CD1c-positive myeloid dendritic cell (primary cell): ENCODE data around the gene TTC28.
"Not testable (repeated sequence)": the region's sequence is repeated elsewhere in the genome, so short reads cannot be mapped to it uniquely, and the experiment has no call there.

Experiments
- DNase-seq: peaks from one replicate; pipeline ENCODE4 v3.0.0-alpha.2; 2016; ENCODE audit errors: extremely low spot score

TTC28 gene

DNA sequence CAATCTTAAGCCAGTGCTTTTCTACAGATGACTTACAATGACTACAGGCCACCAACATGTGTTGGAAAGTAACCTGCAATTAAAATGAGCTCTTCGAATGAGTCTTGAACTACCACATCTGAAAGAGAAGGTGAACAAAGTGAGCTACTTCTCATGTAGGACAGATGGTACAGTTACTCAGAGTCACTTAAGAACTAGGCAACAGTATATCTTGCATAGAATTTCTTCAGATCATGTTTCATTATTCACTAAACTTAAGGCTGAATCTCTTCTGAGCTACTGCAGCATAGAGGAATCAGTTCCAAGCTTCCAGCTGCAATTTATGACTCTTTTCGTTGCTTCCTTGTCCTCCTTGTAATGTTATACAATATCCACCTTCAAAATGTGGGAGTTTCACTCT lies 270.9 kb downstream of the TTC28 start:
- no peak for DNase-seq

DNA sequence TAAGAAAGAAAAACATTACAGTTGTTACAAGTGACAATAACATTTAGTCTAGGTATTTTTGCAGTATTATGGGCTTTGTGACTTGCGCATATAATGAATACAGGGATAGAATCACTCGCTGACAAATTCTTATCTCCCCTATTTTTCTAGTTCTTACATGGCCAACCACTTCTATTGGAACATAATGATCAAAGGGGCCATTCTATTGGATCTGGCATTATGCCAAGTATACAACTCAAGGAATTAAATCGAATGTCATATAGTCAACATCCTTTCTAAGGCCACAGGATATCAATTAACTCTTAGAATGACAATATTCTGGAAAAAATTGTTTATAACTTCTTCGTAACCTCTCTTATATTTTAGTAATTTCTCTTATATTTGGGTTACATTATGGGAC lies 272.0 kb downstream of the TTC28 start:
- no peak for DNase-seq

DNA sequence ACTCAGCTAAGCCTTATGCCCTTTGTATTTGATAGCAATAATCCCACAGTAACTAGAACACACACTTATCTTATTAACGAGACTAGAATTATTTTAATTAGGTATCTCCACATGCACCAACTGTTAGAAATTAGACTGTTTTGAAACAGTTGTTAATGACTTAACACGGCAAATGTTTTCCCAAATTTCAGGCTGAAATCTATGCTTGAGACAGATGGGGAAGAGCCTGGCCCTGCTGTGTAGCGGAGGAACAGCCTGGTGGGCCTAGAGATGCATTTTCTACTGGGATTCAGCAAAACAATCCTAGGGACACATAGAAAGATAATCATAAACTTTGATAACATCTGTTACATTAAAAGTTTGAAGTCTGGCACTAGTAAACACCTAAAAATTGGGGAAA lies 273.4 kb downstream of the TTC28 start:
- no peak for DNase-seq

DNA sequence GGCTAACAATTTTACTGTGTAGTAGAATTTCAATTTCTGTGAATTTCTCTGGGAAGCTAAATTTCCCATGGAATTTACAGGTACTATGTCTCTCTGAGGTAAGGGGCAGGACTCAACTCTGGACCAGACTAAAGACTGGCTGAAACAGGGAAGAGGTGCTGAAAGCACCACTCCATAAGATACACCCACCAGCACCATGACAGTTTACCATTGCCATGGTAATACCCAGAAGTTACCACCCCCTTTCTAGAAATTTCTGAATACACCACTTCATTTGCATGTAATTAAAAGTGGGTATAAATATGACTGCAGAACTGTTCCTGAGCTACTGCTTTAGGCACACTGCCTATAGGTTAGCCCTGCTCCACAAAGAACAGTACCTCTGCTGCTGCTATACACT lies 274.1 kb downstream of the TTC28 start:
- no peak for DNase-seq

DNA sequence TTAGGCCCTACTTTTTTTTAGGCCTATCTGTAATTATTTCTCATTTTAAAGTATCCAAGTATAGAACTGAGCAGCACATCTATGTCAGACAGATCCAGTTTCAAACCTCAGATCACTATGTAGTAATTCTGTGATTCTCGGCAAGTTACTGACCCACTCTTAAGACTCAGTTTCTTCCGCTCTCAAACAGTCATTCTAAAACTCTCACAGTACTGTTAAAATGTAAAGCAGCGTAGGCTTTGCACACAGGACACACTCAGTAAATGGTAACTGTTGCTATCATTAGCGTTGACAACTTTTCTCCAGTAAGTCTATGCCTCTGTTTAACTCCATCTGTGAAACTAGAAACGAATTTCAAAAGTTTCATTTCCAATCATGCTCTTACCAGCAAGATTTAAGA lies 277.1 kb downstream of the TTC28 start:
- DNase-seq, result no peak

DNA sequence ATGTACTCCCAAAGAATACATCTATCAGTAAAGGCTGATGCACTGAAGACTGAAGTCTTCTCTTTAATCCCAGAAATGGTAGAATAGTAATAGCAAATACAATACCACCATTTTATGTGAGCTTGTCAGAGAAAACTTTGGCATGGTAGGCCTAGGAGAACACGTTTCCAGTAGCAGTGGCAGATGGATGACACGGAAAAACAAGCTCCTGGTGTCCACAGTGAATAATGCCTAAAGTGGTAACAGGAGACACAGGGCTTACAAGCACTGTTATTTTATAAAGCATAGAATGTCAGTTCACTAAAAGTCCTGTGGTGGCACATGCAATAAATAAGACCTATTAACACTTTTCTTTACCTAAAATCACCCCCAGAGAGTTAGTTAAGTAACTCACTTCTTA lies 277.6 kb downstream of the TTC28 start:
- DNase-seq, result no peak

DNA sequence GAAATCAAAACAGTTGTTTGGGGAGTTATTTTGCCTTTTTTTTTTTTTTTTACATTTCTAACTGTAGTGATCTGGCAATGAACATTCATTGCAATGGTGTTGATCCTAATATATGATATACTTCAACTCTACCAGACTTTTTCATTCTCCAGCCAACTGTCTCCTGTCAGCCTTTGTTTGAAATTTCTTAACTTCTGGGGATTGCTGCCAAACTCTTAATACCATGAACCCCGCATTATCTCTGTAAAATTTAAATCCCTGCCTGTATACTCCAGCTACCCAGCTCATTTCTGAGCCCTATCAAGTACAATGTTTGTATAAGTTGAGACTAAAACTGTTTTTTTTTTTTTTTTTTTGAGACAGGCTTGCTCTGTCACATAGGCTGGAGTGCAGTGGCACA lies 280.7 kb downstream of the TTC28 start:
- DNase-seq, result no peak

DNA sequence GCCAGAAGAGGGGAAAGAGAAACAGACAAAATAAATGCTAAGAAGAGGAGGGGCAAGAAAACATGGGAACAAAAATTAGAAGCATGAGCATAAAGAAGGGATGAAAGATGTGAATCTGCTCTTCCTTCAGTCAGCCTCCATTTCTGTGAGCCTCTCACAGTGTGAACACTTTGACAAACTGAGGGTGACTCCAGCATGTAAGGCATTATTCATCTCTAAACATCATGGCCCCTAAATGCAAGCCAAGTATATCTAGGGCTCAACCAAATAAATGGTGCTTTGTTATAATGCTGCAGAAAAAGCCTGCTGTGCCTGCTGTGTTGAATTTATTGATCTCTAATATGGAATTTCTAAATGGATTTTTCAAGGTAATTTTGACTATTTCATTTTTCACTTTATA lies 281.3 kb downstream of the TTC28 start:
- no peak for DNase-seq

DNA sequence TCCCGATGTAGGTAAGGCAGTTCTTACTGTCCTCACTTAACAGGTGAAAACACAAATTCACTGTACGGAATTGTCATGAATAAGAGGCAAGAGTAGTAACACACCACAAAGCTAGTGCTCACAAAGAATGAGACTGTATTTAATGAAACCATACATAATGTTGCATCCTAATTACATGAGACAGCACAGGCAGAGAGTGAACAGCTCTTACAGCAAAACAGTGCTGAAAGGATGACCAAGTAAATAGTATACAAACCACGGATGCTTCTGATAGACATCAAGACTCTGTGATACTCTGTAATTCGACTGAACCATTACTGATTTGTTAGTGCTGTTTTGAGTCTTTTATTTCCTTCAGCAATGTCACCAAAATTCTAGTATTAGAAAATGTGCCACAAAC lies 282.3 kb downstream of the TTC28 start:
- no peak for DNase-seq

DNA sequence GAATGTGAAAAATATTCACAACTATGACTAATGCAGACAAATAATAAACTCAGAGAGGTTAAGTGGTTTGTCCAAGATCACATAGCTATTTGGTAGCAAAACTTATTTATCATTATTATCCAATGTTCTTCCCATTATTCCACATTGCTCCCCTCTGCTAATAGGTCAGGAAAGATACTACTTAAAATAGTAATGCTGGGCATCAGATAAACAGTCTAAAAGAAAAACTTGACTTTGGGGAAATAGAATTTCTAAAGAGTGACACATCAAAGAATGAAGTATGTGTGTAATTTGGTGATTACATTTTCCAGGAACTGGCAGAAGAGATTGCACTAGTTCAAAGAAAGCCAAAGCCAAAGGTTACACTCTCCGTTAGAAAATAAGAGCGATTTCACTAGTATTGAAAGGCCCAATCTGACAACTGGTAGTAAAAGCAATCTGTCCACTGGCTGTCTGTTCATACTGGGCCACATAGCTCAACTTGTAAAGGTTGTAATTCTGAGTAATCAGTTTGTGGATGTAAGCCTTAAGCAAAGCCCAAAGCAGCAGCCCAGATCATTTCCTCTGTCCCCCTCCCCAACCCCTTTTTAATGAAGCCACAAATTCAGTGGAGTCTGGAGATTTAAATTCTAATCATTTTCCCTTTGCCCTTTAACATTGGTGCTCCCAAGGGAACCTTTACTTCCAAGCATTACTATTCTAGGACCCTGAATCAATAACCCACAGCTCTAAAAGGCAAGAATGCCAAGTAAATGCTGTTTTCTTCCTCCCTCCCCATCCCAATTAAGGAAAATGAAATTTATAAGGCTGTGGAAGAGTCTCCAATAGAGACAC lies 283.5 kb downstream of the TTC28 start:
- no peak for DNase-seq

DNA sequence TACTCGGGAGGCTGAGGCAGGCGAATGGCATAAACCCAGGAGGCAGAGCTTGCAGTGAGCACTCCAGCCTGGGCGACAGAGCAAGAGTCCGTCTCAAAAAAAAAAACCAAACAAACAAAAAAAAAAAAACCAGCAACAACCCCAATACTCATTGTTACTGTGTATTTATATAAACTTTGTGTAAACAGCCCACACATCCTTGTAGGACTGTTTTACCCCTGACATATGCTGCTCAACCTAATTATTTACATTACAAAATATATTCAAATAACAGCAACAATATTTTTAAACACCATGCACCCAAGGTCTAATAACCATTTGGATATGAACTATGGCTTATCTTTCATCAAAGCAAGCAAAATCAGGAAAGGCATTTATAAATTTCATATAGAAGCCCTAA lies 284.1 kb downstream of the TTC28 start:
- no peak for DNase-seq

DNA sequence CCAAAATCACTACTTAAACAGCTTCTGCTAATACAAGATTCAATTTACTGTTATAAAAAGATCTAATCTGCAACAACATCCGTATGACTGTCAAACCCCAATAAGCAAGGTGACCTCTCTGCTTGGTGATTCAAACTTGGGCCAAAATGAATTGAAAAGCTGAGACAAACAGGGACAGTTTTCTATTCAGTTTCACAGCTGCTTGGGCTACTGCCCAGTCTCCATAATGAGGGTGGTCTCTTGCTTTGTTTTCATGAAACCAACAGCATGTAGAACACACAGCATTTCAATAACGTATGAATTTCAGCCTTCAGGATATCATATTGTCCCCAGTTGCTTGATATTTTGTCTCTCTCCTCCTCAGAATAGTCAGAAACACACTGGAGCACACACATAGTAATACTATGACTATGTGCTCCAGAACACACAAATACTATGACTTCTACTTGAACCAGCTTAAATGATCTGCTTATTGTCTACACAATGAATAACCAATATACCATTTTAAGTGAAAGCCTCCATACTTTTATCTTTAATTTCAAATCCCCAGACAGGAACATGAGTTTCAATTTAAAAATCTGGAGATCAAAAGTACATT lies 285.0 kb downstream of the TTC28 start:
- DNase-seq, result no peak

DNA sequence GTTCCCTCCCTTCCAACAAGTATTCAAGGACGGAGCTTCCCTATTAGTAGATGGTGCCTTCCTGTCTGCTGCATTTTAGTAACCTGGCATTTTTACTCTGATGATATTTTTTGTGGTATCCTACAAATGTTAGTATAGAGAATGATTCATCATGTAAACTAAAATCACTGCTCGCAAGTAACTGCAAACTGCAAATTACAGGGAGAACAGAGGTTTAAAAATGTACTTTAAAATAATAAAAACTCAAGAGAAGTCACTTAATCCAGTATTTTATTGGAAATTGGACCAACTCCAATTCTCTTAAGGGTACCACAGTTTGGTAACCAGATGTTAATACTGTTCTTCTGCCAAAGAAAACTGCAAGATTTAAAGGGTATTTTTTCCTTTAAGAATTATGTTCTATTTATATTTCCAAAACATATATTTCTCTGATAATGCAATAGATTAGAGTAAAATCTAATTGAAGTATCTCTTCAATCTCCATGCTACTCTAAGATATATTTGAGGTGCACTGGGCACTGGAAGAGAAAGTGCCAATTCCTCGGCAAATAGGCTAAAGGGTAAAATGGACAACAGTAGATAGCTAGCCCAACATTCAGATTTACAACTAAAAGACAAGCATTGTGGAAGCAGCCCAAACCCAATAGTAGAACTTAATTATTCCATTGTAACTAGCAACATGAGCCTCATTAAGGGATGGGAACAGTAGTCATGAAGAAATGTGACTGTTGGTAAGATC lies 298.0 kb downstream of the TTC28 start:
- DNase-seq, result no peak

DNA sequence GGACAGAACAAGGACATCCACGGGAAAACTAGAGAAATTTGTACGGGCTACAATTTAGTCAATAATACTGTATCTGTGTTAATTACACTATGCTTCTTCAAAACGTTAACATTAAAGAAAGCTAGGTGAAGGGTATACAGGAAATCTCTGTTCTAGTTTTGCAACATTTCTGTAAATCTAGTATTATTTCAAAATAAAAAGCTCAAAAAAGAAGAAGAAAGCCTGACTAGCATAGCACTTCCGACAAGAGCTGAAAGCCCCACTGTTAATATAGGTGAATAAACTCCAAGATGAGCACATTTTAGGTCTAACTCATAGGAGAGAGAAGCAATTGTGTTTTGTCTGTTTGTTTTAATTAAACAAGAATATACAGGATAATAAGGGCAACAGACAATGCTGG lies 299.7 kb downstream of the TTC28 start:
- DNase-seq, result peak; percentile 11

DNA sequence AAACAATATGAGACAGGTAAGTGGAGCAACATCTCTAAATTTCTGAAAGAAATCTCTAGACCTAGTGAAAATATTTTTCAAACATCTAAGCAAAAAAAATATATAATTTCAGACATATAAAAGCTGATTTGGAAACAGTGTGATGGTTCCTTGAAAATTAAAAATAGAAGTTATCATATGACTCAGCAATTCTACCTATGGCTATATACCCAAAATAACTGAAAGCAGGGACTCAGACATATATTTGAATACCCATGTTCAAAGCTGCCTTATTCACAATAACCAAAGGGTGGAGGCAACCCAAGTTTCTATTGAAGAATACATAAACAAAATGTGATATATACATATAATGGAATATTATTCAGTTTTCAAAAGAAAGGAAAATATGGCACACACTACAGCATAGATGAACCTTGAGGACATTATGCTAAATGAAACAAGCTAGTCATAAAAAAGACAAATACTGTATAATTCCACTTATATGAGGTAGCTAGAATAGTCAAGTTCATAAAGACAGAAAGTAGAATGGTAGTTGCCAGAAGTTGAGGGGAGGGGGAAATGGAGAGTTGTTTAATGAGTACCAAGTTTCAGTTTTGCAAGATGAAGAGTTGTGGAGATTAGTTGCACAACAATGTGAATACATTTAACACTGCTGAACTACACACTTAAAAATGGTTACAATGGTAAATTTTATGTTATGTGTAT lies 300.4 kb downstream of the TTC28 start:
- no peak for DNase-seq

DNA sequence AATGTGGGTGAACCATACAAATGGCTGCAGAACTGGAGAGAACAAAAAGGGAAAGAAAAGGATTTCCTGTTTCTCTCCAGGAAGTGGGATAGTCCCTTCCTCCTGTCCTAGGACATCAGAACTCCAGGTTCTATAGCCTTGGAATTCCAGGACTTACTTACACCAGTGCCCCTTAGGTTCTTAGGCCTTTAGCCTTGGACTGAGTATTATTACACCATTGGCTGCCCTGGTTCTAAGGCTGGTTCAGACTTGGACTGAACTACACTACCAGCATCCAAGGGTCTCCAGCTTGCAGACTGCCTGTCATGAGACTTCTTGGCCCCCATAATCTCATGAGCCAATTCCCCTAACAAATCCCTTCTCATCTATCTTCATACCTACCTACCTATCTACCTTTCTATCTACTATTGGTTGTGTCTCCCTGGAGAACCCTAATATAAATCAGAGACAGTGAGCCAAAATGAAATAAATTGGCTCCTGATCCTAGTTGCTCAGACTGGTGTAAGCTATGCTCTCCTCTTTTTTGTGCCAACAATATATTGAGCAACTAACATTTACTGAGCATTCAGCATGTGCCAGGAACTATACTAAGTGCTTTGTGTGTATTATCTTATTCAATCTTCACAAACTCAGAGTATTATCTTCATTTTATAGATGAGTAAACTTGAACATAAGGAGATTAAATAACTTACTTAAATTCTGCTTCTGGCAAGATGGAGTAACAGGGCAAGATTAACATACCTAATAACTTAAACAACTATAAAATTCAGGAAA lies 303.7 kb downstream of the TTC28 start:
- no peak for DNase-seq

DNA sequence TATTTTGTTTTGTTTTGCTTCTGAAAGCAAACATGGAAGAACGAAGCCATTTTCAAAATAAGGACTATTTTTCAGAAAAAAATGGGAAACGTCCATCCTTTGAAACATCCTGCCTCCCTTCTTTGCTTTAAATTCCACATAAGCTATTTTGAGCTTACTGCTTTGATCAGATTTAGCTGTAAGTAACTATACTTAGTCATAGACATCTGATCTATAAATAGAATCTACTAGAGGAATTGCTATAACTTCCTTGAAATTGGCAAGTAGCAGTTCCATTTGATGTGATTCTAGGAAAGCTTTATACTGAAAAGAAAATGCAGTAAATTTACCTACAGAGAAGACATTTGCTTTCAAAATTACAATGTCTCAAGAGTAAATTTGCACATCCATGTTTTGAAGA lies 305.8 kb downstream of the TTC28 start:
- peak; percentile 57 for DNase-seq

DNA sequence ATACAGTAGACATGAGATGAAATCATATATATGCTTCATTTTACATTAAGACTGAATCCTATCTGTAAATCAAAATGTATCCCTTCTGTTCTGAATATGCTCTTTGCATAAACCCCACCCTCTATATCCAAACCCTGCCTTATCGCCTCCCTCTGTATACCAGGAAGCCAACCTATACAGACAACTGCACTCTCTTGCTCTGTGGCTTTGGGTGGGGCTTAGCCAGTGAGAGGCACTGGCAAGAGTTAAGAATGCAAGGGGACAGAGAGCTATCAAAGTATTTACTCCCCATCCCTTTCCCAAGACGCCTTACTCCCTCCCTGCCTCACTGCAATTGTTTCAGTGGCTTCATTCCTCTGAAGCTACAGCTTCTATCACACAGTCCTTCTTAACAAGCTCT lies 309.8 kb downstream of the TTC28 start:
- DNase-seq, result no peak

DNA sequence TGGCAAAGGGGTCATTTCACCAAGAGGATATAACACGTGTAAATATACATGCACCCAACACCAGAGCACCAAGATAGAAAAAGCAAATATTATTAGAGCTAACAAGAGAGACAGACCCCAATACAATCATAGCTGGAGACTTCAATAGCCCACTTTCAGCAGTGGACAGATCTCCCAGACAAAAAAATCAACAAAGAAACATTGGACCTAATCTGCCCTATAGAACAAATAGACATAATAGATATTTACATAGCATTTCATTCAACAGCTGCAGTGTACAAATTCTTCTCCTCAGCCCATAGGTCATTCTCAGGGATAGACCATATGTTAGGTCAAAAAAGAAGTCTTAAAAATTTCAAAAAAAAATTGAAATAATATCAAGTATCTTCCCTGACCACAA lies 312.8 kb downstream of the TTC28 start:
- no peak for DNase-seq

DNA sequence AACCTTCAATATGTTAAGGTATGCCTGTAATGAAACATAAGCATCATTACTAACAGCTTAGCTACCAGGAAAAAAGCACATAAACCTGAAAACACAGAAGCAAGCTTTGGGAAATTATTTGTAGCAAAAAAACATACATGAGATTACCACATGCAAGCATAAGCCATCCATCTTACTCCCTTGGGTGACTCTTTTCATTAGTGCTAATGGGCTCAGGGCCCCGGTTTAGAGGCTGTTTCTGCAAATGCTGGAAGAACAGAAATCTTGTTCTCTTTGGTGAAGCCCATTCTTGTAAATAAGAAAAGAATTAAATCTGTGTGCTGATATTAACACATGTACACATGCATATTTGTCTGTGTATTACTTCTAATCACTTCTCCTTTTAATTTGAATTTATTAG lies 314.3 kb downstream of the TTC28 start:
- no peak for DNase-seq

DNA sequence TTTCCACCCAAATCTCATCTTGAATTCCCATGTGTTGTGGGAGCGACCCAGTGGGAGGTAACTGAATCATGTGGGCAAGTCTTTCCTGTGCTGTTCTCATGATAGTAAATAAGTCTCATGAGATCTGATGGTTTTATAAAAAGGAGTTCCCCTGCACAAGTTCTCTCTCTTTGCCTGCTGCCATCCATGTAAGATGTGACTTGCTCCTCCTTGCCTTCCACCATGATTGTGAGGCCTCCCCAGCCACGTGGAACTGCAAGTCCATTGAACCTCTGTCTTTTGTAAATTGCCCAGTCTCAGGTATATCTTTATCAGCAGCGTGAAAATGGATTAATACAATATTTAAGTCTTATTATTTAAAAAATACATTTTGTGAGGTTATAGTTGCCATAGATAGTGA lies 315.5 kb downstream of the TTC28 start:
- not testable (repeated sequence) for DNase-seq

DNA sequence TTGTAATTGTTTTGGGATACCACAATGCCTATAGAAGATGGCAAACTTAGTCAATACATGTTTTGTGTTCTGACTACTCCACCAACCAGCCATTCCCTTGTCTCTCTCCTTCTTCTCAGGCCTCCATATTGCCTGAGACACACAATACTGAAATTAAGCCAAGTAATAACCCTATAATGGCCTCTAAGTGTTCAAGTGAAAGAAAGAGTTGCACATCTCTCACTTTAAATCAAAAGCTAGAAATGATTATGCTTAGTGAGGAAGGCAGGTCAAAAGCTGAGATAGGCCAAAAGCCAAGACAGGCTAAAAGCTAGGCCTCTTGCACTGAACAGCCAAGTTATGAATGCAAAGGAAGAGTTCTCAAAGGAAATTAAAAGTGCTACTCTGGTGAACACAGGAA lies 318.7 kb downstream of the TTC28 start:
- no peak for DNase-seq
